Right forelimb (tissue), 1 donor: ENCODE measurements around the gene CD37.
"Not testable (repeated sequence)": the region's sequence is repeated elsewhere in the genome, so short reads cannot be mapped to it uniquely, and the experiment has no call there.

Experiments
- DNase-seq: peaks from one replicate; pipeline ENCODE4 v3.0.0-alpha.2; 2018

The CD37 gene

DNA sequence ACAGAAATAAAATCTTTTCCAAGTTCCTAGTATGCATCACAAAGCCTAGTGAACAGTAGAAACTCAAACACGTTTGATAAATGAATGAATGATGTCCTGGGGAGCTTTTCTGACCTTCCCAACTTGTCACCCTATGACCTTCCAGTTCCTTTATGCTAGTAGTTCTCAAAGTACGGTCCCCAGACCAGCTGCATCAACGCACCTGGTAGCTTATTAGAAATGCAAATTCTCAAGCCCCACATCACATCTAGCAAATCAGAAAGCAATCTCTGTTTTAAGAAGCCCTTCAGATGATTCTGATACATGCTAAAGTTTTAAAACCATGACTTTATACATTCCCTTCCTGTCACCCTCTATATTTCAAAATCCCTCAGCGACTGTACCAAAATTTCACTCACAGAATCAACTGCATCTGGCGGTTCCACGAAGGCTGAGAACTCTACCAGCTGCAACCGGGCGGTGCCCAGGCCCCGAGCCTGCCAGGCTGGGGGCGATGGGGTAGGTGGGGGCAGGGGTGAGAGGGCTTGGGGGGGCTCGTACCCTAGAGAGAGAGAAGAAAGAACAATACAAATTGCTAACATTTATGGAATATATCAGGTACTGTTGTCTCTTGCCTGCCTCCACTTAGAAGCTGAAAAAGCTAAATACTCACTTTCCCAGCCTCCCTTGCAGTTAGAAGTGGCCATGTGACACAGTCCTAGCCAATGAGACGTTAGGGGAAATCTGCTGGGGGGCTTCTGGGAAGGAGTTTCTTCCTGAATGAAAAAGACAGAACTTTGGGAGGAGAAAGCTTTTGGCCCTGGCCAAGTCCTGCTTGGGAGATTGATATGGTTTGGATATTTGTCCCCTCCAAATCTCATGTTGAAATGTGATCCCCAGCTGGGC, 13.3 kb downstream of the CD37 start:
- DNase-seq, result no peak

- no peak for DNase-seq
Measured at GRCh38 chr19:49349567-49349966, 14.4 kb downstream of the CD37 start.

GRCh38 chr19:49355909-49356353, 20.7 kb downstream of the CD37 start:
- DNase-seq, result no peak

GRCh38 chr19:49356382-49356781, 21.2 kb downstream of the CD37 start:
- no peak for DNase-seq

- DNase-seq, result no peak
Measured at GRCh38 chr19:49357186-49357585, 22.0 kb downstream of the CD37 start.

DNA sequence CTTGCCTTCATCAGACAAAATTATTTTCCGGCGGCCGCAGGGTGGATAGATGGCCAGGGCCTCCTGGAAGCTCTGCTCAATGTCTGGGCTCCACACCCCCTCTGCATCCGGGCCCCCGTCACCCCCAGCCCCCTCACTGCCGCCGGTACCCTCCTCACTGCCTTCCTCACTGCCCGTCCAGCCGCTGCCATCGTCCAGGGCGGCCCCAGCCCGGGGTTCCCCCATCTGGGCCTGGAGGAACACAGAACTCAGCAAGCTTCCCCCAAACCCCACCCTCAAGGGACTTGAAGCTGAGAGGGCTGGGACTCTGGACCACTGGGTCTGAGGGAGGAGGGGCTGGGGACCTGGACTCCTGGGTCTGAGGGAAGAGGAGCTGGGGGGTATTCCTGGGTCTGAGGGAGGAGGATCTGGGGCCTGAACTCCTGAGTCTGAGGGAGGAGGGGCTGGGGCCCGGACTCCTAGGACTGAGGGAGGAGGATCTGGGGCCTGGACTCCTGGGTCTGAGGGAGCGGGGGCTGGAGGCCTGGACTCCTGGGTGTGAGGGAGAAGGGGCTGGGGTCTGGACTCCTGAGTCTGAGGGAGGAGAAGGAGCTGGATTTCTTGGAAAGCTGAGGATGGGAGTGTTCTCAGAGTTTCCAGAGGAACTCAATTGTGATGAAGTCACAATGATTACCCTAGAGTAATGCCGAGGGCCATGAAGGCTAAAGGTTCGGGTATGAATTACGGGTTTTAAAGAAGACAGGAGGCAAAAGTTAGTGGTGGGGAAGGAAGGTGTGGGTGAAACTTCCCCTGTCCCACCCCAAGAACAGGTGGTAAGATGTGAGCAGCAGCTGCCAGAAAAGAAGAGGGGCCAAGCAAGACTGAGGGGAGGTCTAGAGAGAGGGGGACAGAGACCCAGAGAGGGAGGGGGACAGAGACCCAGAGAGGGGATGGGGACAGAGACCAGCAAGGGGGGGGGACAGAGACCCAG, 24.9 kb downstream of the CD37 start:
- no peak for DNase-seq

DNA sequence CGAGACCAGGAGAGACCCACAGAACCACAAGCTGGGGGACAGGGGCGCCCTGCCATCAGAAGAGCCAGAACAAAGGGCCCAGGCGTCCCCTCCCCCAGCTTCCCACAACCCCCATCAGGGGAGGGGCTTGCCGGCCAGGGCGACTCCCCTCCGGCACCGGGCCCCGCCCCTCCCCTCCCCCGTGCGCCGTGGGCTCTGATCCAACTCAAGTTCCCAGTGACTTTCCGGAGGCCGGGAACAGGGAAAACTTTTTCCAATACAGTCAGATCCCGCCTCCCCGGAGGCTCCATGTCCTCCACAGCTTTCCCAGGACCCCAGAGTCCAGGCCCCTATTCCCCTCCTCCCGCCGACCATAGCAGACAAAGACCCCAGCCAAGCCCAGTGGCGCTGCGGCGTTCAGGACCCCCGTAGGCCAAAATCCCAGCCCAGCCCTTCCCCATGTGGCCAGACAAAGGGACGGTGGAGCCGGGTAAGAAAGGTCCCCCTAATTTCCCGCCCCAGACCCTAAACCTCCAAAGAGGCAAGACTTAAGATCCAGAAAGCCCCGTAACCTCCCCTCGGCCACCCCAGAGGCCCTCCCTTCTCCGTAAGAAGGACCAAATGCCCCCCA, 26.3 kb downstream of the CD37 start:
- peak; percentile 96 for DNase-seq

GRCh38 chr19:49362048-49362928, 27.1 kb downstream of the CD37 start, which contains the start of gene TEAD2:
TEAD2 (minus strand) TSS chr19:49362416; CDS start chr19:49360075, 2,341 bp downstream.
- peak; percentile 90 for DNase-seq

- peak; percentile 80 for DNase-seq
Measured at GRCh38 chr19:49362929-49363267, 27.7 kb downstream of the CD37 start.

GRCh38 chr19:49363268-49364082, 28.3 kb downstream of the CD37 start, which contains the start of gene DKKL1:
DKKL1 (plus strand) TSS chr19:49363877; CDS start chr19:49363999, 122 bp downstream.
- DNase-seq, result peak; percentile 97

GRCh38 chr19:49364083-49364737, 29.0 kb downstream of the CD37 start:
- no peak for DNase-seq

- no peak for DNase-seq
Measured at GRCh38 chr19:49366110-49366509, 30.9 kb downstream of the CD37 start.

DNA sequence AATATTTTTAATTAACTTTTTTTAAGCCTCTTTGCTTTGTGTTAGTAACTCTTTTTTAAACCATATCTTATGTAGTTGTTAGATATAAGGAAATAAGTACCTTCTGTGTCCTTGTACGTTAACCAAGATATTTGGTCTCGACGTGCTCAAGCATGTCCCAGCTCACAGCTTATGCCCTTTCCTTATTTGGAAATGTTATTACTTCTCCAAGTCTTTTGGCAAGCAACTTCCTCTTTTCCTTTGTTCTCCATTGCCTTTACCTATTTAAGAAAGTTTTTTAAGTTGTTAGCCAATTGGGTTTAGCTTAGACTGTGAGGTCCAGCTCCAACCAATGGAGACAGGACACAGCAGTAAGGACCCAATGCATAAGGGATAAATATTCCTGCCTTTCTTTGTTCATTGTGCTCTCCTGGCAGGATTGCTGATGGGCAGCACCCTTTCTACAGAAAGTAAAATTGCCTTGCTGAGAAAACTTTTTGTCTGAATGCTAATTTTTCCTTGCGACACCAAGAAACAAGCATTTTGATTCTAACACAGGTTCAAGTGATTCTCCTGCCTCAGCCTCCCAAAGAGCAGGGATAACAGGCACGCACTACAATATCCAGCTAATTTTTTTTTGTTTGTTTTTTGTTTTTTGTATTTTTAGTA, 33.6 kb downstream of the CD37 start:
- DNase-seq, result no peak

GRCh38 chr19:49371184-49371583, 36.0 kb downstream of the CD37 start:
- no peak for DNase-seq

DNA sequence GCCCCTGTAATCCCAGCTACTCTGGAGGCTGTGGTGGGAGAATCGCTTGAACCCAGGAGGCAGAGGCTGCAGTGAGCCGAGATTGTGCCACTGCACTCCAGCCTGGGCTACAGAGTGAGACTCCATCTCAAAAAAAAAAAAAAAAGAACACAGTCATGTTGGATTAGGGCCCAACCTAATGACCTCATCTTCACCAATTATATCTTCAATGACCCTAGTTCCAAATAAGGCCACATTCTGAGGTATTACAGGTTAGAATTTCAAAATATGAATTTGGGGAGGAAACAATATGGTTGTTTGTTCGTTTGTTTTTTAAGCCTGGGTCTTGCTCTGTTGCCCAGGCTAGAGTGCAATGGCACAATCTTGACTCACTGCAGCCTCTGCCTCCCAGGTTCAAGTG, 38.0 kb downstream of the CD37 start:
- DNase-seq, result not testable (repeated sequence)

DNA sequence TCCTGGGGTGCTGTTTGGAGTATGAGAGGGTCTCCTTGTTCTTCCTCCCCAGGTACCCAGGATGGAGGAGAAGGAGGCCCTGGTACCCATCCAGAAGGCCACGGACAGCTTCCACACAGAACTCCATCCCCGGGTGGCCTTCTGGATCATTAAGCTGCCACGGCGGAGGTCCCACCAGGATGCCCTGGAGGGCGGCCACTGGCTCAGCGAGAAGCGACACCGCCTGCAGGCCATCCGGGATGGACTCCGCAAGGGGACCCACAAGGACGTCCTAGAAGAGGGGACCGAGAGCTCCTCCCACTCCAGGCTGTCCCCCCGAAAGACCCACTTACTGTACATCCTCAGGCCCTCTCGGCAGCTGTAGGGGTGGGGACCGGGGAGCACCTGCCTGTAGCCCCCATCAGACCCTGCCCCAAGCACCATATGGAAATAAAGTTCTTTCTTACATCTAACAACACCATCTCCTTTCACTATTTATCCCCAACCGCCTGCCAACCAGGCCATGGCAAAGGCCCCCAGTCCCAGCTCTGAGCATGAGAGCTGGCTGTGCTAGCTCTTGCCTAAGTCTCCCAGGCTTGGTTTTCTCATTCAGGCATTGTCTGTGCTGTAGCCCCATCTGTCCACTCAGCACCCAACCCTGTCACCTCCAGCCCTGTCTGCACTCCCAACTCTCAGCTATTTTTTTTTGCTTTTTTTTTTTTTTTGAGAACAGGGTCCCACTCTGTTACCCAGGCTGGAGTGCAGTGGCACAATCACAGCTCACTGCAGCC, 39.6 kb downstream of the CD37 start:
- no peak for DNase-seq

- DNase-seq, result no peak
Measured at GRCh38 chr19:49378512-49378911, 43.3 kb downstream of the CD37 start.

- DNase-seq, result no peak
Measured at GRCh38 chr19:49380391-49380790, 45.2 kb downstream of the CD37 start.

DNA sequence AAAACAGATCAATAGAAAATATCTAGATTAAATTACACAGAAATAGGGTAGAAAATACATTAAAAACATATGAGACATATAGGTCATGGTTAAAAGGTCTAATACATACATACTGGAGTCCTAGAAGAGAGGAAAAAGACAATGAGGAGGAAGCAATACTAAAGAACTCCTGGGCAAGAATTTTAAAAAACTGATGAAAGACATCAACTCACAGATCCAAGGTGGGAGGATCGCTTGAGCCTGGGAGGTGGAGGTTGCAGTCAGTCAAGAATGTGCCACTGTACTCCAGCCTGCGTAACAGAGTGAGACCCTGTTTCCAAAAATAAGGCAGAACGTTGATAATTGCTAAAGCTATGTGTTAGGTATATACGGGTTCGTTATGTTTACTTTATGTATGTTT, 47.4 kb downstream of the CD37 start:
- no peak for DNase-seq
